COR-L47 (cell line): ENCODE measurements around the gene CST7.
"Not testable (repeated sequence)": the region's sequence is repeated elsewhere in the genome, so short reads cannot be mapped to it uniquely, and the experiment has no call there.

ENCODE experiments used
- DNase-seq: peaks from one replicate; lab custom pipeline; 2025; lab: John Stamatoyannopoulos, UW

Gene CST7

DNA sequence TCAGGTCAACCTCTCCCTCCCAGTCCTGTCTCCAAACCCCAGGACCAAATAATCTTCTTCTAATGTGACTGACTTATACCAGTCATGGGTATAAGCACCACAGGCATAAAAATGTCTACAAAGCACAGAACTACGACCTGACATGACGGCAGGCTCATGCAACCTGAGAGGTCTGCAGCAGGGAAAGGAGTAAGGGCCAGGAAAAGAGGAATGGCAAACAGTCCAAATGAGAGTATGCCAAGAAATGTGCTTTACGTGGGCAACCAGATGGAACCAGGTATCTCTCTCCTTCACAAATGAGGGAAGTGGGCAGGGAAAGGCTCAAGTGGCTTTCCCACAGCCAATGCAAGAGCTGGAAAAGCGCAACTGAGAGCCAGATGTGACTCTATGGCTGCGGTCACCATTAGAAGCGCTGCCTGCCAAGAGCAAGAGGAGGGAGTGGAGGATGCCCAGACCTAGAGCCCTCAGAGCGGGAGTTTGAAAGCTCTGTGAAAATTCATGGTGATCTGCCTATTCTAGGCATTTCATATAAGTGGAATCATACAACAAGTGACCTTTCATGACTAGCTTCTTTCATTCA lies 37.5 kb downstream of the CST7 start:
- no peak for DNase-seq

DNA sequence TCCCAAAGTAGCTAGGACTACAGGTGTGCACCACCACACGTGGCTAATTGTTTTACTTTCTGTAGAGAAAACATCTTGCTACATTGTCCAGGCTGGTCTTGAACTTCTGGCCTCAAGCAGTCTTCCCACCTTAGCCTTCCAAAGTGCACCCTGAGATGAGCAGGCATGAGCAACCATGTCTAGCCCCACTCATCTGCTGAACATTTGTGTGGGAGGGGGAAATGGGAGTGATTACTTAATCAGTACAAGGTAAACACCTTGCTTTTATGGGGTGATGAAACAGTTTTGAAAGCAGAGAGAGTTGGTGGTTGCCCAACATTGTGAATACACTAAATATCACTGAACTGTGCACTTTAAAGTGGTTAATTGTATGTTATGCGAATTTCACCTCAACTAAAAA lies 38.2 kb downstream of the CST7 start:
- no peak for DNase-seq

DNA sequence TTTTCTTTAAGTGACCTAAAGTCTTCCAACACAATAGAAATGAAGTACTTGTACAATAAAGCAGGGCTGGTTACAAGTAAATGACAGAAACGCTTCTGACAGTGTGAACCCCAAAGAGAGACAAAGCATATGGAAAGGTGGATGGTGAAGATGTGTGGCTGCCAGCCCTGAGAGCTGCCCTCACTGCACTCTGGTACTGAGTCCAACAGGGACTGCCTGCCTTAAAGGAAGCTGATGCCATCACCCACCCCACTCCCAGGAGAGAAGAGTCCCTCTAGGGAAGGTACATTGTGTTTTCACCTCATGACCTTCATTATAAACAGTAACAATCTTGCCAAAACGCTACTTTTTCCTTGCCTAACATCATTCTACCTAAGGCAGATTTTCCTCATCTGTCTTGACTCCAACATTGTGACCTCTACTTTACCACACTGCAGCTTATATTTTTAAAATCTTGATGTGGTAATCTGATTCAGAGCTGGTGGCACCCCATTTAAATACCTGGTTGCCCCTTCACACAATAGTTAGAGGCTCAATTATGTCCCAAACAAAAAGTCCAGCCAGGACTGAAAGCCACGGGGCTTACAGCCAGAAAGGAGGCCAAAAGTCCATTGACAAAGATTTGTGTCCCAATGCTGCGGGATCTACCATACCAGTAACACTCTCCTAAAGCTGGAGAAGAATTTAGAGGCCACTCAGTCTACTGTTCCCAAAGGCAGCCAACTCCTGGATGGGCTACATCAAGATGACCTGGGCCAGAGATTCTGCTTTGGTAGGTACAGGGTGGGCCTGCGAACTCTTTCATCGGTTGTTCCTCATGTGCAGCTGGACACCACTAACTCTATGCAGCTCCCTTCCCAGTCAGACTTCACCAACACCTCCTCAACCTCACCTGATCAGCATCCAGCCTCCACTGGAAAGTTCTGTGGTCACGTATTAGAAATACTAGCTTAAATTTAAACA lies 39.1 kb downstream of the CST7 start:
- DNase-seq: no peak

DNA sequence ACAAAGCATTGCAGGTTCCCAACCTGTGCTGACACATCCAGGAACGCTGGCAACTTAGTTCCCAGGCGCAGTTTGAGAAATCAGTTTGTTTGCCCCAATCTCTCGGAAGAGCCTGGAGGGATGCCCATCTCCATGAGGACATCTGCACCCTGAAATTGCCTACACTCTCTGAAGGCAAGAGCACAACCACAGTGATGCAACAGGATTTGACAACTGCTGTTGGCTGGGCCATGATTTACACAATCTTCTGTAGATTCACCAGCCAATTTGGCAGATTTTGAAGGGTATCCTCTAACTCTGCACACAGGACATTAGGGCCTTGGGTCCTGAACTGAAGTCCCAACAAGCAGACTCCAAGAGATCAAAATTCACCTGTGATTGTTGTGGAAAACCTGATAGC lies 40.1 kb downstream of the CST7 start:
- DNase-seq: no peak

DNA sequence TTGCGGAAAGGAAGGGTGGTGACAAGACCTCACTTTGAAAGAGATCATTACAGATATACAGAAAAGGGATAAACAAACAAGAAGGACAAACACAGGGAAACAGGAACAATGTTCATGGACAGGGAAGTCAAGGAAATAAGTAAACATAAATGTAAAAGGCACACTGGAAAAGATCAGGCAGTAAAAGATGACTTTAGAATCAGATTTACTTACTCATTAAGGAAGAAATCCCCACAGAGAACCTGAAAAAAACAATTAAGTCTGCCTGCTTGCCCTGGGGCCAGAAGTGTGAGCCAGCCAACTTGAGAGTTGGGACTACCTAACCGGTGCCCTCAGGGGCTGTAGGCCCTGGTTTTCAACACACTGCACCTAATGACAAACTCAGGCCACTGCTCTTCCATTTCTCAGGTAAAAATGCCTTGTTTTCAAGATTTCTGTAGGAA lies 41.8 kb downstream of the CST7 start:
- no peak for DNase-seq

DNA sequence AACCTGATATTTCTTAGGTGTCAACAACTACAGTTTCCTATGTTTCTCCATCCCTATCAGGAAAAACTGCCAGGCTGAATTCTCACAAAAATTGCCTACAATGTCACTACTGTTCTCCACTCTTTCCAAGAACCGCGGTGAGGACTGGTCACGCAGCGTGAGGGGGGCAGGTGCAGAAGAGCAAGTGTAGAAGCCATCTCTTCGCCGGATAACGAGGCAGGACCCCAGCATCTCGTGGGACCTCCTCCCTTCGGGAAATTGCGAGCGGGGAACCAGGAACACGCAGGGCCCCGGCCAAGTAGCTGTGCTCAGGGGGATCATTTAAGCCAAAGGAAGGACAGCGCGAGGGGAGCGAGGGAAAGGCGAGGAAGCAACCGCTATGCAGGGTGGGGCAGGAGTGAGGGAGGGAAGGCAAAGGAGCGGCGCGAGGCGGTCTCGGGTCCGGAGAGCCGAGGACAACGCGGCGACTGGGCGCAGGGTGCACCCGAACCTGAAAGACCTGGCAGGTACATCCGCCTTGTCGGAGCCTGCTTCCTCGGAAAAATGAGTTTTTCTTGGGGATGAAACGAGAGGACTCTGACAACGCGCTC lies 42.9 kb downstream of the CST7 start:
- no peak for DNase-seq

DNA sequence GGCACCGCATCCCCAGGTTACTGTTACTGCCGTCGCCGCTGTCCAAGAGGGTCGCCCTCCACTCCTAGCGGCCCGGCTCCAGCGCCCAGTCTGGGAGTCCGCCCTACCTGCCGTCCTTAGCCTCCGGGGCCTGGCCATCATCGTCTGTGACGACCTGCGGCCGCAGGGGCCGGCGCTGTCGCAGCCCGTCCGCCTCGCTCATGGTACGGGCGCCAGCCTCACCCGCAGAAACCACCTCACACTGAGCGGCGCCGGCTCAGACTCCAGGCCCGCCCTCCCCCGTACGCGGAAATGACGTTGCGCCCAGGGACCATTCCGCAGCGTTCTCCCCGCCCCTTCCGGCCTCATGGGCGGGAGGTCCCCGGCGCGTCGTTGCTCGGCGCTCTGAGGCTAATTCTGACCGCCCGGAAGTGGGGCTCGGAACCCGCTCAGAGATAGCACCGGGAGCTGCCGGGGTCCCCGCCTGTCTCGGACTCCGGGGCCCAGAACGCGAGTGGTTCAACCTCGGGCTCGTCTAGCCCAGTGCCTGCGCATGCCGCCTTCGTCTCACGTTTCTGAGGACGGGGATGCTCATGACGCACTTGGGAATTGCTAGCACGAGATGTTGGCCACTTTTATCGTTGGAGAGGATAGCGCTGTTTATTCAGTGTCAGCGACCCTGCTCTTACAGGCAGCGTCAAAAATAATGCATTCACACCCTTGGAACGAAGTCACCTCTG lies 43.6 kb downstream of the CST7 start, which contains the start of gene APMAP:
APMAP (minus strand) TSS at position 265 of the 719 bp plus-strand sequence; CDS start at position 202, 63 bp downstream.
- DNase-seq: peak; percentile 93

DNA sequence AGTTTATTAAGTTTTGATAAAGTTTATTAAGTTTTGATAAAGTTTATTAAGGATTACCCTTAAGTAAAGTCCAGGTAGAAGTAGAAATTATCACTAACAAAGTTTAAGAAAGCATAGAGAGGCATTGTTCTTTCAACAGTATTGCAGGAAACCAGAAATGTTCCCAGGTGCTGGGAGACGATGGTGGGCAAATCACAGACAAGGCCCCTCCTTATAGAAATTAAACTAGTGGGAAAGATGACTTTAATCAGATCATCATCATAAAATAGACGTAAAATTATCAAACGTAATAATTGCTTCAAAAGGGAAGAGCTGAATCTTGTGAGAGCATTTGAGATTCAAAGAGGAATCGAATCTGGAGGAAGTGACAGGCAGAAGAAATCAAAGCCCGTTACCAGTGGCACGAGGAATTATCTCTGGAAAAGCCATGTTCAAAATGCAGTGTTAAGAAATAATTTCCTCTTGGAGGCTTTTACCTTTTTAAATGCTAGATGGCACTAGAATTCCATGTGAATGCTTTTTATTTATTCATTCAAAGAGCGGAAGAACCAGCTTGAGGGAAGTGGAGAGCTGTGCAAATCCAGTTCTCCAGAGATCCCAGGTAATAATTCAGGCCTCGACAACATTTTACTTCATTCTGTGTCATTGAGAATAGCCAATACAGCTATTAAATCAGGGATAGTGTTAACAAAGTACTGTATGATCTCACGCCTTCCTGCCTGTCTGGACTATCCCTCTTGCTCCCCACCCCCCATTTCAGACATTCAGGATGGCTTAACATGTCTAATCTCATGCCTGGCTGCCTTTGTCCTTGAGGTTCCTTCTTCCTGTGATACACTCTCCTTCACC lies 44.5 kb downstream of the CST7 start:
- peak; percentile 46 for DNase-seq

DNA sequence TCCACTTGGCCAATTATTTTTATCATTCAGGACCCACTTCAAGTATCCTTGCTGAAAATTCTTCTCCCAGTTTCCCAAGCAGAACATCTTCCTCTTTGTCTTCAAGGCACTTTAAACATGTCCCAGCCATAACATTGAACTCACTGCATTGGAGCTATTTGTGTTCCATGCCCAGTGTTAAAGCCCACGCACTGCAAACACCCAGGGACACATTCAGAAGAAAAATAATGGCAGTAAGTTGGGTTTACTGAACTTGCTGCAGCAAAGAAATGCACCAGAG lies 45.1 kb downstream of the CST7 start:
- DNase-seq: no peak

DNA sequence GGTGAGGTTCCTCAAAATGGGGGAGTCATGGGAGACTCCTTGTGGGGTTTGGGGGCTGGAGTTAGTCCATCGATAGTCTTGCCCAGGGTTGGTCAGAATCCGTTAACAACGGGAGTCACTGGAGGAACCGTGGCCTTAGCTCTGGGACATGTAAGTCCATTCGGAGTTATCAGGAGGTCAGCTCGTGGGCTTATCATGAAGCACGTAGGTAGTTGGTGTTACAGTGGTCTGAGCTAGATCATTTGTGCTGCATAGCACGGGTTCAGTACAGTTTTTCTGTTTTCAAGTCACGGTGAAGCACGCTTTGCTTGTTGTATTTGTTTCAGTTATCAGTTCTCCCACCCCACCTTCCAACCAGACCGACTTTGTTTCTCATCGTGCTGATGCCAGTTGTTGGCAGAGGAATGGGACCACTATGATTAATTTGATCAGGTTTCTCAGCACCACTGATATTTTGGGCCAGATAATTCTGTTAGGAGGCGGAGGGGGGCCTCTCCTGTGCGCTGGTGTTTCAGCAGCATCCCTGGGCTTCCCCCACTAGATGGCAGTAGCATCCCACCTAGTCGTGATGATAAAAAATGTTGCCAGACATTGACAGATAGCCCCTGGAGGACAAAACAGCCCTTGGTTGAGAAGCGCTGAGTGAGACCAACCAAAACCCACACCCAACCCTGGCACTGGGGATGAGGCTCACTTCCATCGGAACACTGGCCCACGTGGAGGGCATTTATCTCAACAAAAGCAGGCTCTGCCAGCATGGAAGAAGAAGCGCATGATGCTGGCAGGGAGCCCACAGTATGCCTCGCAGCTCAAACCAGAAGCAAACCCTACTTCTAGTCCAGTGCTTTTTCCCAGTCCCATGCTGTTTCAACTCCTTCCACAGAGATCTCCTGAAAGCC lies 45.6 kb downstream of the CST7 start:
- DNase-seq: peak; percentile 77

DNA sequence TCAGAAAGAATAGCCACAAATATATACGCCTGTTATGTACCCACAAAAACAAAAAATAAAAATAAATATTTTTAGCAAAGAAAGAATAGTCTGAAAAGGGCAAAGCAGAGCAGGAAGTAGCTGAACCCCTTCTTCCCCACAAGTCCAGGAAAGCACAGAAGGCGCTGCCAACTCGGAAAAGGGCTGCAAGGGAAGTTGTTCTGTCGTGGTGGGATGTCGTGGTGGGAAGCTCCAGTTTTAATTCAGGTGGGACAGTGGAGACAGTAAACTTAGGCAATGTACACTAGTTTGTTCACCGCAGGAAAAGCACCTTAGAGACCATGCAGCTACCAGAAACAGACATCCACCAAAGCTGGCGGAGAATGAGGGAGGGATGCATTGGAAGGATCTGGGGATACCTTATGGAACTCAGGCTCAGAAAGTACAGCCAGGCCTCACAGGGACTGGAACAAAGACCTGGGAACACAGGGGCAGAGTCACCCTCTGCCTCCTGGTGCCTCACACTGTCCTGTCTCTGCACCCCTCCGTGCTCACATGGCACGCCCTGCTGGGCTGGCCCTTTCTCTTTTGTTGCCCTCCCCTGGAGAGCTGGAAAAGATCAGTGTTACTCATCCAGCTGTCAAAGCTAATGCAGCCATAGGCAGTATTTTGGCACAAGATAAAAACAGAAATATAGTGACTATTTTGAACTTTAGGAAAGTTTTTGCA lies 46.8 kb downstream of the CST7 start:
- peak; percentile 74 for DNase-seq

DNA sequence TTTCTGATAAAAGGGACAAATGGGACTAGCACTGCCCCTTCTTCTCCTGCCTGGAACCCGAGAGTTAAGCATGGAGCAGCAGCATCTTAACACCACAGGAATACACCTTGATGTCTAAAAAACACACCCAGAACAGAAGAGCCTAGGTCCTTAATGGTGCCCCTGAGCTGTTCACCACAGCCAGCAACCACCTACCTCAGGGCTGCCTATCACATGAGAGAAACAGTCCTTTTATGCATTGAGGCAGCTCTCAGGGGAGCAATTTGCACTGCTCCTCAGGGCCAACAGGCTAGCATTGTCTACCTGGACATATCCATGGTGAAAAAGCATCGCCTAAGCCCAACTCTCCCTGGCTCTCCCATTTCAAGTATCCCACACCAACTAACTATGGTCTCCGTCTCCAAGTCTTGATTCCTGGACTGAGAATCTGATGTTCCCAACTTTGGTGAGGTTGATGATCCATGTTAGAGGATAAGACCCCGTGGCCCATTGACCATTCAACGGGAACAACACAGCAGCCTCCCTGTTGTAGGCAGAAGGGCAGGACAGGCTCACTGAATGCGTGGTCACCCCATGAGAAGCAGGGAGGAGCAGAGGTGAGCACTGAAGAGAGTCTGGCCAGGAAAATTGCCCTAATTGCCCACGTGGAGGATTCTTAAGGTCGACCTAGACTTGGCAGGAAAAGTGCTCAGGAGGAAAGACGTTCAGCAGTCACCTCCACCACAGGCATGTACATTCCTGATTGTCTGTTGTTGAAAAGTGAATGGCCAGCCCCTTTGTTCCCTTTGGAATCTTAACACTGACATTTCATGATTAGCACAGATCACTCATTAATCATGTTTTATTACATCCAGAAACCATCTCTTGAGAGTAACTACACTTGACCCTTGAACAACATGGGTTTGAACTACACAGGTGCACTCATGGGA lies 47.6 kb downstream of the CST7 start:
- no peak for DNase-seq

DNA sequence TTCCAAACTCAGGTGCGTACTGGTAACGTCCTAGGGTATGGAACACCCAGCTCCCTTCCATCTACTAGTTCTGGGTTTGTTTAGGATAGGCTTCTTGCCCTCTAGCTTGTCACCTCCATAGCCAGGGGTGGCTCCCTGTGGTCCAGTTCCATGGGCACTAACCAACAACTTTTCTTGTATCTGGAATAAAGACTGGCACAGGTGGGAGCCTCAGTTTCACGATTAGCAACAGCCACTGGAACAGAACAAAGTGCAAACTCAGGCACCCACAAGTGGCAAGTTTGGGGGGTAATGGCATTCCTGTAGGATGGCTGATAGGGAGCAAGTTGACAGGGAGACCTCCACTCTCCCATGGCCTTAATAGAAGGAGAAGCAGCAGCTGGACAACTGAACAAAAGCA lies 49.1 kb downstream of the CST7 start:
- no peak for DNase-seq

DNA sequence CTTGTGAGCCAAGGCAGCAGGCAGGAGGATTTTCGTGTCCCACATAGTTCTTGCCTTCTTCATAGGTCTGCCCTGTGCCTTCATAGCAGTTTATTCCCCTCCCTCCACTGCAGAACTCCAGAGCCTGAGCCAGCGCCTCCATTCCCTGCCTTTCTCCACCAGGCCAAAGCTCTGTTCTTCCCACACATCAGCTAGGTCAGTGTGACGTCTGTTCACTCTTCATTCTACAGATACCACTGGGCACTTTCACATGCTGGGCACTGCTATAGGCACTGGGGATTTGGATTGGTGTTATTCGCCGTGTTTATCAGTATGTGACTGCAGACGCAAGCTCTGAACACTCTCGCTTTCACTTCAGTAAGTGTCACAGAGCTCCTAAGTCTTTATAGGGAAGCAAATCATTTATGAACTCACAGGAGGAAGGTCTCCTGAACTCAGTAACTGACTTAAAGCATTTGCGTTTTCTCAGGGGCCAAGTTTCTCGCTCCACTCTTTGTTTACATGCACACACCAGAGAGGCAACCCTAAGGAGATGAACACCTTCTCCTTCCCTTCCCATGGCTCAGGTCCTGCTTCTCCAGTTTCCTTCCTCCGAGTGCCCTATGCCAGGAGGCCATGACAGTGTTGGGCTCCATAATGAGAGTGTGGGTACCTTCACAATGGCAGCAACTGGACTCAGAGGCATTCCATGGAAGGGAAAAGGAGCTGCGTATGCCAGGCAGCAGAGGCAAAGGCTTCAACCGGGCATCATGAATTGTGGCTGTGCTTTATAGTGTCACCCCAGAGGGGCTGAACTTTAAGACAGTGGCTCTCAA lies 49.8 kb downstream of the CST7 start:
- no peak for DNase-seq

DNA sequence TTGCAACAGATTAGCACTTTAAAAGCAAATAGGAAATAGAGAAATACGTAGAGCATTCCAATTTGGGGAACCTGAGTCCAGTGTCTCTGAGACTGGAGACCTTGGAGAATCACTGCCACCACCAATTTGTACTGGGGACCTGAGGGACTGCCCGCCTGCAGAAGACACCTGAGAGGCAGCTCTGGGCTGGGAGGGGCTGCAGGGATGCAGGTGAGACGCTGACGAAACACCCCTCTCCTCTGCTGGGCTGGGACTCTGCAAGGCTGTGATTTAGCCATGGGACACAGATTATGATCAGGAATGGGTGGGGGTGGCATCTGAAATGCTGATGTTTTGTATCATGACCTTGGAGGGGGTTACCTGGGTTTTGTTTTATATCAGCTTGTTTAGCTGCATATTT lies 50.5 kb downstream of the CST7 start:
- DNase-seq: no peak

DNA sequence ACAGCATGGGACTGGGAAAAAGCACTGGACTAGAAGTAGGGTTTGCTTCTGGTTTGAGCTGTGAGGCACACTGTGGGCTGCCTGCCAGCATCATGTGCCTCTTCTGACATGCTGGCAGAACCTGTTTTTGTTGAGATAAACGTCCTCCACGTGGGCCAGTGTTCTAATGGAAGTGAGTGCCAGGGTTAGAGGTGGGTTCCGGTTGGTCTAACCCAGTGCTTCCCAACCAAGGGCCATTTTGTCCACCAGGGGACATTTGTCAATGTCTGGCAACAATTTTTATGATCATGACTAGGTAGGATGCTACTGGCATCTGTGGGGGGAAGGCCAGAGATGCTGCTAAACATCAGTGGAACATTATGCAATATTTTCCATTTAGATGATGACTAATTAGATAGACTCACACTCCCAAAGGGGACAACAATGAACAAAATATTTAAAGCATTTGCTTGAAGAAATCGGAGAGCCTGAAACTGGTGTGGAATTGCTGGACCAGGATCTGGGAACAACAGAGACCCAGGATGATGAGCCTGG lies 51.3 kb downstream of the CST7 start:
- peak; percentile 58 for DNase-seq

DNA sequence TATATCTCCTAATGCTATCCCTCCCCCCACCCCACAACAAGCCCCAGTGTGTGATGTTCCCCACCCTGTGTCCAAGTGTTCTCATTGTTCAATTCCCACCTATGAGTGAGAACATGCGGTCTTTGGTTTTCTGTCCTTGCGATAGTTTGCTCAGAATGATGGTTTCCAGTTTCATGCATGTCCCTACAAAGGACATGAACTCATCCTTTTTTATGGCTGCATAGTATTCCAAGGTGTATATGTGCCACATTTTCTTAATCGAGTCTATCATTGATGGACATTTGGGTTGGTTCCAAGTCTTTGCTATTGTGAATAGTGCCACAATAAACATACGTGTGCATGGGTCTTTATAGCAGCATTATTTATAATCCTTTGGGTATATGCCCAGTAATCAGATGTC lies 52.3 kb downstream of the CST7 start:
- not testable (repeated sequence) for DNase-seq

DNA sequence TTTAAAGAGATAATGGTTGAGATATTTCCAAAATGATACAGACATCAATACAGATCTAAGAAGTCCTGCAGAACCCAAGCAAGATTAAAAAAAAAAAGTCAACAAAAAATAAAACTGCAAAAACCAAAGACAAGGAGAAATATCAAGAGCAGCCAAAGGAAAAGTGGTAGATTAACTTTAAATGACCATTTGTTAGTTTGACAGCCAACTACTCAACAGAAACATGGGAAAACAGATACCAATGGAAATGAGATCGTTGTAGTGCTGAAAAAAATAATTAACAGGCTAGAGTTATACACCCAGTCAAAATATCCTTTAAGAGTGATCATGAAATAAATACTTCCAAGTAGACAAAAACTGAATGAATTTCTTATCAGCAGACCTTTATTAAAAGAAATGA lies 53.9 kb downstream of the CST7 start:
- DNase-seq: no peak
